Occipital lobe (tissue), 2 donors: Measurements from ENCODE around the gene CMKLR1. TPM values are rescaled to one million over a fixed set of nuclear protein-coding genes. Genes with fewer than 3 reads are reported as not detected.
A peak's percentile ranks its signal among the peaks of the same experiment; 100 is the strongest.

Experiments
- DNase-seq: peaks from one replicate; lab custom pipeline; 2025; lab: John Stamatoyannopoulos, UW
- total RNA-seq: library from RNA; depleted of rRNA; stranded (reverse); fragments of >200 nt; gene quantifications from one replicate; pipeline ENCODE4 v1.2.3, GENCODE V29; 2014

Gene CMKLR1
- 1.7 TPM for total RNA-seq

- DNase-seq, result no peak
These were observed at the start of gene CMKLR1 for GRCh38 chr12:108338915-108339657. Gene CMKLR1, minus strand, starts transcription at chr12:108339311. Its CDS starts 45,720 bp downstream, at chr12:108293591.

GRCh38 chr12:108387771-108388170 is 48.7 kb upstream of the CMKLR1 start:
- DNase-seq, result no peak

- DNase-seq, result no peak
These were observed 47.7 kb upstream of the CMKLR1 start for GRCh38 chr12:108386709-108387360.

GRCh38 chr12:108382437-108382801 is 43.3 kb upstream of the CMKLR1 start:
- no peak for DNase-seq

- DNase-seq, result no peak
These were observed 42.8 kb upstream of the CMKLR1 start for GRCh38 chr12:108381787-108382436.

- DNase-seq, result no peak
These were observed 41.3 kb upstream of the CMKLR1 start for GRCh38 chr12:108380382-108380781.

- no peak for DNase-seq
These were observed 40.7 kb upstream of the CMKLR1 start for GRCh38 chr12:108379823-108380222.

GRCh38 chr12:108378926-108379325 is 39.8 kb upstream of the CMKLR1 start:
- DNase-seq, result no peak

- no peak for DNase-seq
These were observed 38.1 kb upstream of the CMKLR1 start for GRCh38 chr12:108377260-108377659.

GRCh38 chr12:108375986-108376663 is 37.0 kb upstream of the CMKLR1 start:
- no peak for DNase-seq

- DNase-seq, result peak; percentile 41
These were observed 35.6 kb upstream of the CMKLR1 start for GRCh38 chr12:108374596-108375320.

GRCh38 chr12:108373111-108373510 is 34.0 kb upstream of the CMKLR1 start:
- no peak for DNase-seq

- DNase-seq, result no peak
These were observed 32.8 kb upstream of the CMKLR1 start for GRCh38 chr12:108371801-108372344.

GRCh38 chr12:108370415-108370814 is 31.3 kb upstream of the CMKLR1 start:
- no peak for DNase-seq

- no peak for DNase-seq
These were observed 30.8 kb upstream of the CMKLR1 start for GRCh38 chr12:108369736-108370396.

GRCh38 chr12:108368089-108368488 is 29.0 kb upstream of the CMKLR1 start:
- DNase-seq, result no peak

- peak; percentile 60 for DNase-seq
These were observed 28.3 kb upstream of the CMKLR1 start for GRCh38 chr12:108367436-108367835.

GRCh38 chr12:108365324-108365723 is 26.2 kb upstream of the CMKLR1 start:
- DNase-seq, result no peak

- DNase-seq, result no peak
These were observed 25.8 kb upstream of the CMKLR1 start for GRCh38 chr12:108364879-108365278.

- no peak for DNase-seq
These were observed 24.5 kb upstream of the CMKLR1 start for GRCh38 chr12:108363565-108363964.

- DNase-seq, result no peak
These were observed 24.1 kb upstream of the CMKLR1 start for GRCh38 chr12:108363165-108363564.
